Measurements from ENCODE around the gene ARHGEF38.
"Not testable (repeated sequence)": the region's sequence is repeated elsewhere in the genome, so short reads cannot be mapped to it uniquely, and the experiment has no call there.

ARHGEF38 gene

DNA sequence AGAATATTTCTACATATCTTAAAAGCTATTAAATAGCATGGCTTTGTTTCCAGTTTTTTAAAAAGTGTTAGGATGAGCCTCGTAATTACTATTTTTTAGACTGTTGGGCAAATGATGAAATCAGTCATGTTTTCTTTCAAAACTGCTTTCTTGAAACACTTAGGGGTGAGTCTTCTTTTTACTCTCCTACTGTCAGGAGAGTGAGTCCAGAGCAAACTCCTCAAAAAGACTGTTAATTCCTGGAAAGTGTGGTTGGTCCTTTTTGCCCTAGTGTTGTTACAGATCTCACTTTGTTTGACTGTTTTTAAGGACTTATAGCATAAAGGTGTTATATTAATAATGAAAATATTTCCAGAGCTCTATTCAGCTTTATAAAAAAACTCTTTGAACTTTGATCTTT is 162.5 kb downstream of the ARHGEF38 start:
- DNase-seq (ENCODE audit: low read depth), result no peak

DNA sequence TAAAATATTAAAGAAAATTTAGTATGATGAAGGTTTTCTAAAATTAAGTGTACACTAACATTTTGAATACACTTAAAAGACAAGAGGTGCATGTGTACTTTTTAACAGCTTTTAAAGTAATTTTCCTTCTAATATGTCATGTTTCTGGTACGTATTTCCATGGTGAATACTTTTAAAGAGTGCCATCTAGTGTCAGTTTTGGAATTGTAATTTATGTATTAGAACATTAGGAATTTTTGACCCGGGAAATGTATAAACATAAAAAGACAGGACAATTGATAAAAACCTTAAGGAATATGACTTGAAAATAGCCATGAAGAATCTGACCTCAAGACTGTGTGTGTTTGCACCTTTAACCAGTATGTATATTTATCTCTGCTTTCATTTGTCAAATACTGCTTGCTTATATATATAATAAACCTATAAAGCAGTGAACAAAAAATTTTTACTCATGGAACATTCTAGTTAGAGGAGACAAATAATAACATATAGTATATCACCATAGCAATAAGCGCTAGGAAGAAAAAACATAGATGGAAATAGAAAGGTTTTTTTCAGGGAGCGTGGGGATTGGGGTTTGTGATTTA is 163.4 kb downstream of the ARHGEF38 start:
- no peak for DNase-seq (ENCODE audit: low read depth)

DNA sequence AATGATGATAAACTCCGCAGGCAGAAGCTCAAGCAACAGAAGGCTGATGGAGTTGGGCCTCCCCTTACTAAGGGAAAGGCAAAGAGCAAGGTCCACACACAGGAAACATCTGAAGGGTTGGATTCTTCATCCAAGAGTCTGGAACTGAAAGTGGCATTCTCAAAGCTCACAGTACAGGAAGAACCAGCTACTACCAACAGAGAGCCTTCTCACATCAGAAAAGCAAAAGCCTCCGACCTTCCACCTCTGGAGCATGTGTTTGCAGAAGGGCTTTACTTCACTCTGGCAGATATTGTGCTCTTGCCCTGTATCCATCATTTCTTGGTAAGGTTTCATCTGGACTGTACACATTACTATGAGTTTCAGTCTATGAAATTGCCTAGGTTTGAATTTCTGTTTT is 166.8 kb downstream of the ARHGEF38 start:
- DNase-seq (ENCODE audit: low read depth), result no peak

DNA sequence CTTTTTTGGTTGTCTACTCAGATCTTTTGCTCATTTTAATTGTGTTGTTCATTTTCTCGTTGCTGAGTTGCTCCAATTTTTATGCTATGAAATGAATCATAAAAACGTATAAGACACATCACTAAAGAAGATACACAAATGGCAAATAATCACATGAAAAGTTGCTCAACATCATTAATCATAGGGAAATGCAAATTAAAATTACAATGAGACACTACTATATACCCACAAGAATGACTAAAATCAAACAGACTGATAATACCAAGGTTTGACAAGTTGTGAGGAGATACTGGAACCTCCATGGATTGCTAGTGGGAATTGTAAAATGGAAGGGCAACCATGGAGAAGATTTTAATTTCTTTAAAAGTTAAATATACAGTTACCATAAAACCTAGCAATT is 173.2 kb downstream of the ARHGEF38 start:
- no peak for DNase-seq (ENCODE audit: low read depth)

DNA sequence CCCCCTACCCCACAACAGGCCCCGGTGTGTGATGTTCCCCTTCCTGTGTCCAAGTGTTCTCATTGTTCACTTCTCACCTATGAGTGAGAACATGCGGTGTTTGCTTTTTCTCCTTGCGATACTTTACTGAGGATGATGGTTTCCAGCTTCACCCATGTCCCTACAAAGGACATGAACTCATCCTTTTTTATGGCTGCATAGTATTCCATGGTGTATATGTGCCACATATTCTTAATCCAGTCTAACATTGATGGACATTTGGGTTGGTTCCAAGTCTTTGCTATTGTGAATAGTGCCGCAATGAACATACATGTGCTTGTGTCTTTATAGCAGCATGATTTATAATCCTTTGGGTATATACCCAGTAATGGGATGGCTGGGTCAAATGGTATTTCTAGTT is 177.5 kb downstream of the ARHGEF38 start:
- DNase-seq (ENCODE audit: low read depth), result not testable (repeated sequence)
